ENCODE measurements around the gene ST6GALNAC1. TPM values are rescaled to one million over a fixed set of nuclear protein-coding genes. Genes with fewer than 3 reads are reported as not detected.

The ST6GALNAC1 gene
- total and polyA plus RNA-seq, 2 donors (not counting 3 experiments of a cell fraction or from before 2014, with no cell fraction given) = 0.19 to 0.55 TPM

DNA sequence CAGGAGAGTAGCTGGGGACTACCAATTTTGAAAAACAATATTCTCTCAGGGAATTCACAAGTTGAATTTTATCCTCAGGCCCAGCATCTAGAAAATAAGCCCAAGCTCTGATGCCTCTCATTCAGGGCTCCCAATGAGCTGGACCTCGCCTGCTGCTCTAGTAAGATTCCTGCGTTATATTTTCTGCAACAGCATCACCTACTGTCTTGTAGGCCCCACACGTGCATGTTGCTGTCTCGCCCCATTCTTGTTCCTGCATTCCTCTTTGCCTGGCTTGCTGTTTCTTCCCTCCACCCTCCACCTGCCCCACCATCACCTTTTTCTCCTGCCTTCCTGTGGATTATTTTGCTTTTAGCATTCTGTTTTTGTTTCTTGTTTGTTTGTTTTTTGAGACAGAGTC, 49.6 kb downstream of the ST6GALNAC1 start:
- FAIRE-seq = no peak
- Histone ChIP-seq H3K9ac (replicated peaks; ENCODE audit: extremely low read depth, insufficient read depth, low read length) (no peak overlapping the region), H3K4me2 (ENCODE audit: insufficient read depth, low read length) (no peak overlapping the region), H3K27ac (ENCODE audit: insufficient read depth, low read depth, low read length) (no peak overlapping the region), H3K79me2 (ENCODE audit: control insufficient read depth, insufficient read depth, low read length) (no peaks in the 10 kb centered on the region), H3K9me1 (replicated peaks; ENCODE audit: control insufficient read depth, extremely low read depth, insufficient read depth, low read length) (no peaks in the 10 kb centered on the region), H3K36me3 (ENCODE audit: control insufficient read depth in 2 of 2, extremely low read depth in 1 of 2, insufficient read depth in 2 of 2, low read length in 2 of 2) (no peaks in the 10 kb centered on the region), H3K27me3 (ENCODE audit: control insufficient read depth in 2 of 2, insufficient read depth in 2 of 2, low read length in 2 of 2) (no peaks in the 10 kb centered on the region), H3K4me1 (ENCODE audit: control insufficient read depth, extremely low read depth, insufficient read depth, low read length) (no peaks in the 10 kb centered on the region), H3K4me3 (replicated peaks in 1 of 3; ENCODE audit: insufficient read depth in 1 of 3, low read depth in 1 of 3, low read length in 3 of 3) (no peak overlapping the region), H3K9me3 (replicated peaks; ENCODE audit: control insufficient read depth, insufficient read depth, low read length) (no peaks in the 10 kb centered on the region), H4K20me1 (replicated peaks; ENCODE audit: control insufficient read depth, extremely low read depth, insufficient read depth, low read length) (no peaks in the 10 kb centered on the region), H2AFZ (ENCODE audit: low read depth, low read length) (no peak overlapping the region)
- CTCF ChIA-PET = interaction anchor here (0.6 to 4.4 kb wide), 3 partner anchors 30 to 88 kb away, joined by 3 to 13 read pairs (median 3); no protein-coding TSS in a partner anchor
- no TSS peak for BruUV-seq (replicated peaks)
- intact Hi-C loops (cut with micrococcal nuclease) = no loop called here
- TF ChIP-seq, protein P1, sequence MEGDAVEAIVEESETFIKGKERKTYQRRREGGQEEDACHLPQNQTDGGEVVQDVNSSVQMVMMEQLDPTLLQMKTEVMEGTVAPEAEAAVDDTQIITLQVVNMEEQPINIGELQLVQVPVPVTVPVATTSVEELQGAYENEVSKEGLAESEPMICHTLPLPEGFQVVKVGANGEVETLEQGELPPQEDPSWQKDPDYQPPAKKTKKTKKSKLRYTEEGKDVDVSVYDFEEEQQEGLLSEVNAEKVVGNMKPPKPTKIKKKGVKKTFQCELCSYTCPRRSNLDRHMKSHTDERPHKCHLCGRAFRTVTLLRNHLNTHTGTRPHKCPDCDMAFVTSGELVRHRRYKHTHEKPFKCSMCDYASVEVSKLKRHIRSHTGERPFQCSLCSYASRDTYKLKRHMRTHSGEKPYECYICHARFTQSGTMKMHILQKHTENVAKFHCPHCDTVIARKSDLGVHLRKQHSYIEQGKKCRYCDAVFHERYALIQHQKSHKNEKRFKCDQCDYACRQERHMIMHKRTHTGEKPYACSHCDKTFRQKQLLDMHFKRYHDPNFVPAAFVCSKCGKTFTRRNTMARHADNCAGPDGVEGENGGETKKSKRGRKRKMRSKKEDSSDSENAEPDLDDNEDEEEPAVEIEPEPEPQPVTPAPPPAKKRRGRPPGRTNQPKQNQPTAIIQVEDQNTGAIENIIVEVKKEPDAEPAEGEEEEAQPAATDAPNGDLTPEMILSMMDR (IDR thresholded peaks at IDR 0.05; ENCODE audit: extremely low read depth in 1 of 2, insufficient read depth in 1 of 2, low read depth in 1 of 2, low read length in 2 of 2) = no peak
- no peak for TF ChIP-seq JUN (IDR thresholded peaks at IDR 0.05; ENCODE audit: borderline replicate concordance, insufficient read depth, insufficient read length, low read depth)
- no peak for TF ChIP-seq GATA2 (IDR thresholded peaks at IDR 0.05; ENCODE audit: insufficient read depth, insufficient read length, low read depth, low read length)
- no peak for TF ChIP-seq EZH2 (IDR thresholded peaks at IDR 0.05; ENCODE audit: borderline replicate concordance, low read depth, low read length, severe bottlenecking)
- TF ChIP-seq POLR2AphosphoS5 (IDR thresholded peaks at IDR 0.05; ENCODE audit: insufficient read depth, low read depth, low read length) = no peak
- TF ChIP-seq MYC (IDR thresholded peaks at IDR 0.05; ENCODE audit: low read depth, low read length) = no peak
- no peak for TF ChIP-seq FOS (IDR thresholded peaks at IDR 0.05; ENCODE audit: borderline replicate concordance, insufficient read depth, low read length)
- no peak for TF ChIP-seq POLR2A (IDR thresholded peaks at IDR 0.05; ENCODE audit: low read depth, low read length)
- no peak for TF ChIP-seq MAX (IDR thresholded peaks at IDR 0.05; ENCODE audit: insufficient read depth, insufficient read length)
- DNase-seq (ENCODE audit: low read depth, low spot score) = no peak
- POLR2A ChIA-PET = no interaction called here
- dilution Hi-C loops (cut with MboI; ENCODE audit: extremely low pct_ligation_motif_present, low sequenced_read_pairs) = no loop called here

All from endothelial cell of umbilical vein (primary cell).